H9 (cell line): ENCODE measurements around the gene TBL3. TPM values are rescaled to one million over a fixed set of nuclear protein-coding genes. Genes with fewer than 3 reads are reported as not detected.

Experiments used
- DNase-seq: peaks from one replicate; pipeline ENCODE4 v3.0.0-alpha.2; 2017
- H2AFZ ChIP-seq: one replicate; pipeline ENCODE4 v1.6.1; 2013; ENCODE audit warnings: mild to moderate bottlenecking, low read length, control low read depth, moderate library complexity
- H2AK5ac ChIP-seq: 2 replicates; pipeline ENCODE4 v1.6.1; 2013; ENCODE audit warnings: low read length, control low read depth, mixed read lengths; ENCODE audit not compliant: insufficient read length
- H2BK120ac ChIP-seq: one replicate; pipeline ENCODE4 v1.6.1; 2013; ENCODE audit warnings: low read depth, mild to moderate bottlenecking, low read length, control low read depth, inconsistent platforms; ENCODE audit not compliant: poor library complexity, severe bottlenecking
- H2BK12ac ChIP-seq: 2 replicates; pipeline ENCODE4 v1.6.1; 2013; ENCODE audit warnings: low read length, control low read depth, mixed read lengths, low read depth; ENCODE audit not compliant: insufficient read length
- H2BK15ac ChIP-seq: 2 replicates; pipeline ENCODE4 v1.6.1; 2013; ENCODE audit warnings: low read depth, low read length, control low read depth
- H2BK20ac ChIP-seq: one replicate; pipeline ENCODE4 v1.6.1; 2013; ENCODE audit warnings: low read depth, mild to moderate bottlenecking, low read length, control low read depth, inconsistent platforms; ENCODE audit not compliant: poor library complexity, severe bottlenecking
- H2BK5ac ChIP-seq: 2 replicates; pipeline ENCODE4 v1.6.1; 2013; ENCODE audit warnings: low read length, control low read depth, mixed read lengths; ENCODE audit not compliant: insufficient read length
- H3K14ac ChIP-seq: 2 replicates; pipeline ENCODE4 v1.6.1; 2013; ENCODE audit warnings: low read length, control low read depth; ENCODE audit not compliant: insufficient read depth
- H3K18ac ChIP-seq: 2 replicates; pipeline ENCODE4 v1.6.1; 2013; ENCODE audit warnings: low read depth, mild to moderate bottlenecking, mixed read lengths, low read length, control low read depth; ENCODE audit not compliant: insufficient read length
- H3K23ac ChIP-seq: 2 replicates; pipeline ENCODE4 v1.6.1; 2013; ENCODE audit warnings: low read length, control low read depth, mixed read lengths, low read depth; ENCODE audit not compliant: insufficient read length
- H3K23me2 ChIP-seq: 2 replicates; pipeline ENCODE4 v1.6.1; 2013; ENCODE audit warnings: low read depth, mild to moderate bottlenecking, mixed read lengths, low read length, control low read depth; ENCODE audit not compliant: insufficient read length, poor library complexity, severe bottlenecking
- H3K27ac ChIP-seq: 2 replicates; pipeline ENCODE4 v1.5.1; 2013; ENCODE audit warnings: low read length, control low read depth, mixed read lengths, low read depth; ENCODE audit not compliant: insufficient read length
- H3K27me3 ChIP-seq: 2 replicates; pipeline ENCODE4 v1.6.1; 2013; ENCODE audit warnings: low read length, control low read depth, inconsistent platforms; ENCODE audit not compliant: insufficient read depth
- H3K4ac ChIP-seq: 2 replicates; pipeline ENCODE4 v1.6.1; 2013; ENCODE audit warnings: low read depth, mild to moderate bottlenecking, control low read depth, inconsistent platforms, low read length, moderate library complexity
- H3K4me1 ChIP-seq: 2 replicates; pipeline ENCODE4 v1.6.1; 2013; ENCODE audit warnings: low read length, control low read depth, inconsistent platforms; ENCODE audit not compliant: insufficient read depth
- H3K4me2 ChIP-seq: 2 replicates; pipeline ENCODE4 v1.6.1; 2013; ENCODE audit warnings: low read length, control low read depth, mixed read lengths; ENCODE audit not compliant: insufficient read length, insufficient read depth
- H3K56ac ChIP-seq: 2 replicates; pipeline ENCODE4 v1.6.1; 2013; ENCODE audit warnings: low read depth, mild to moderate bottlenecking, mixed read lengths, low read length, control low read depth; ENCODE audit not compliant: insufficient read length
- H3K79me1 ChIP-seq: 2 replicates; pipeline ENCODE4 v1.6.1; 2013; ENCODE audit warnings: low read depth, mild to moderate bottlenecking, moderate library complexity, low read length, control low read depth, inconsistent platforms; ENCODE audit not compliant: insufficient read depth, poor library complexity, severe bottlenecking
- H3K79me2 ChIP-seq: 2 replicates; pipeline ENCODE4 v1.6.1; 2013; ENCODE audit warnings: low read length, control low read depth, inconsistent platforms; ENCODE audit not compliant: insufficient read depth
- H3K9ac ChIP-seq: 2 replicates; pipeline ENCODE4 v1.6.1; 2013; ENCODE audit warnings: low read length, control low read depth, mixed read lengths; ENCODE audit not compliant: insufficient read length; ENCODE audit errors: extremely low read depth
- H3K9me3 ChIP-seq: one replicate; pipeline ENCODE4 v1.6.1; 2013; ENCODE audit warnings: low read depth, low read length, inconsistent platforms; ENCODE audit not compliant: control insufficient read depth
- H3T11ph ChIP-seq: one replicate; pipeline ENCODE4 v1.6.1; 2013; ENCODE audit warnings: mild to moderate bottlenecking, low read length, control low read depth, inconsistent platforms
- H4K20me1 ChIP-seq: one replicate; pipeline ENCODE4 v1.6.1; 2013; ENCODE audit not compliant: control insufficient read depth, insufficient read length, insufficient read depth
- H4K5ac ChIP-seq: 2 replicates; pipeline ENCODE4 v1.6.1; 2013; ENCODE audit warnings: low read depth, mild to moderate bottlenecking, mixed read lengths, low read length, control low read depth; ENCODE audit not compliant: insufficient read length
- H4K8ac ChIP-seq: replicated peaks from 2 replicates; pipeline ENCODE4 v1.6.1; 2013; ENCODE audit warnings: low read length, control low read depth, mixed read lengths, low read depth; ENCODE audit not compliant: insufficient read length
- H4K91ac ChIP-seq: 2 replicates; pipeline ENCODE4 v1.6.1; 2013; ENCODE audit warnings: low read depth, mild to moderate bottlenecking, moderate library complexity, mixed read lengths, low read length, control low read depth; ENCODE audit not compliant: insufficient read length
- H3K27ac Mint-ChIP-seq, 3 experiments: 2 replicates in 2 of 3; 3 replicates in 1 of 3; pipeline ENCODE4 v1.8.0; 2020 to 2021; ENCODE audit warnings: mixed read lengths in 3 of 3, mild to moderate bottlenecking in 1 of 3, moderate library complexity in 1 of 3
- H3K27me3 Mint-ChIP-seq: 2 replicates; pipeline ENCODE4 v1.8.0; 2021; ENCODE audit warnings: low read depth, mild to moderate bottlenecking, moderate library complexity, mixed read lengths
- H3K36me3 Mint-ChIP-seq, 3 experiments: 2 replicates in 2 of 3; 3 replicates in 1 of 3; pipeline ENCODE4 v1.8.0; 2020 to 2021; ENCODE audit warnings: low read depth in 3 of 3, mixed read lengths in 3 of 3; ENCODE audit not compliant: insufficient read depth in 1 of 3
- H3K4me1 Mint-ChIP-seq, 2 experiments: 2 replicates each; pipeline ENCODE4 v1.8.0; 2020; ENCODE audit warnings: mixed read lengths in 2 of 2
- H3K4me3 Mint-ChIP-seq, 2 experiments: 2 replicates in 1 of 2; 3 replicates in 1 of 2; pipeline ENCODE4 v1.8.0; 2020 to 2021; ENCODE audit warnings: mild to moderate bottlenecking in 2 of 2, mixed read lengths in 2 of 2, moderate library complexity in 1 of 2
- H3K9me3 Mint-ChIP-seq, 2 experiments: 2 replicates in 1 of 2; 3 replicates in 1 of 2; pipeline ENCODE4 v1.8.0; 2020; ENCODE audit warnings: mild to moderate bottlenecking in 2 of 2, mixed read lengths in 2 of 2, moderate library complexity in 1 of 2
- WGBS: extraction: QIAGEN DNeasy Blood & Tissue Kit; methylation state at CpG from one replicate; pipeline ENCODE4 v1.1.7; 2013; ENCODE audit warnings: missing lambda C conversion rate, low lambda C conversion rate, mixed read lengths; ENCODE audit not compliant: insufficient read length; ENCODE audit errors: extremely low coverage; 5-methylcytosine and 5-hydroxymethylcytosine counted together
- total RNA-seq: library from RNA; stranded (reverse); gene quantifications from 2 replicates; pipeline ENCODE4 v1.2.1, GENCODE V29; 2021
- TF ChIP-seq, protein P1 (sequence below): fragments of 200-600 bp; sonication (generic); conservative IDR thresholded peaks from 3 replicates; pipeline ENCODE4 v1.8.0; 2021; ENCODE audit warnings: antibody characterized with exemption, mild to moderate bottlenecking

The TBL3 gene
- total RNA-seq, 1 experiment from 2014 or later = 54.0 TPM

DNA sequence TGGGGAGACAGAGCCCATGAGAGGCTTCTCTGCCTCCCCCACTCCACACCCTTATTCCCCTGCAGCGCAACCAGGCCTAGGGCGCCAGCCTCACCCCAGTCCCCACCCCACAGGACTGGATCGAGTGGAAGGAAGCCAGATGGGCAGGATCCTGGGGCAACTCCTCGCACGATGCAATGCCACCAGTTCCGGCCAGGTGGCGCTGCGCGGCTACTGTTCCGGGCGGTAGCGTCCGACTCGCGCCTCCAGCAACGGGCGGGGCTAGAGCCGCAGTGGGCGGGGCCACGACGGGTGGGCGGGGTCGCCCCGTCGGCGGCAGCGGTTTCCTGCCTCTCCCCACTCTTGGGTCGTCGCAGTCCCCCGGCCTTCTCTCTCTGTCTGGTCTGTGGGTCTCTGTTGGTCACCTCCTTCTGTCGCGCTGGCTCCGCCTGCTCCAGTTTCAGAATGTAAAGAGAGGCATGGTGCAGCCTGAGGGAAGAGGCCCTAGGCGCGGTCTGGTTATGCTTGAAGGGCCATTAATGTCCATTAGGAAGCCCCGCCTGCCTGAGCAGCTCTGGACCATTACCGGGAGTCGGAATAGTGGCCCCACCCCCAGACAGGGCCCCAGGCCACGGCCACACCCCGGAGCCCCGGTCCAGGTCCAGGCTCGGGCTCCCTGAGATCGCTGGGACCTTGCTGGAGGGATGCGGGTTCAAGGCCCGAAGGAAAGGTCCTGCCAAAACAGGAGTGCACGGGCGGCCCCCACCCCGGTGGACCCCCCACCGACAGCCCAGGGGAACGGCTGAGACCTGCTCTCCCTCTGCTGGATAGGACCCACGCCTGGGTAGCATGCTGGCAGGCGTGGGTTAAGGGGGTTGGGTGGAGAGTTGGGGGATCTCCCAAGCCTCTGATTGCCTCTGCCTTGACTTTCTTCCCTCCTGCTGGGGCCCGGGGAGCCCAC lies 51.5 kb downstream of the TBL3 start:
- Histone ChIP-seq H2BK20ac (no peak overlapping the region), H3K4me1 (no peaks in the 10 kb centered on the region; the same call in 1 of the 2 replicates), H3K14ac (no peak overlapping the region), H2BK12ac (no peak overlapping the region), H2AFZ (peak overlapping the region; percentile 88), H3K9ac (no peak overlapping the region), H4K91ac (no peak overlapping the region), H3K79me2 (no peaks in the 10 kb centered on the region), H3K4ac (no peak overlapping the region), H3K79me1 (no peaks in the 10 kb centered on the region), H3K23ac (no peak overlapping the region), H2BK120ac (no peak overlapping the region), H3K27ac (no peak overlapping the region), H4K8ac (no peak overlapping the region), H4K5ac (no peak overlapping the region), H3K9me3 (no peaks in the 10 kb centered on the region), H3K27me3 (peaks cover 20% of the 10 kb centered on the region; the same call in 1 of the 2 replicates), H3K56ac (no peak overlapping the region), H2BK15ac (no peak overlapping the region), H3K23me2 (peaks cover 16% of the 10 kb centered on the region), H4K20me1 (no peaks in the 10 kb centered on the region), H2AK5ac (no peak overlapping the region), H2BK5ac (no peak overlapping the region), H3K18ac (no peak overlapping the region), H3T11ph (no peak overlapping the region), H3K4me2 (peak overlapping the region; percentile 35)
- H3K27me3 Mint-ChIP-seq = peaks cover 76% of the 10 kb centered on the region
- peaks cover 0 to 2% (median 0%) of the 10 kb centered on the region in 3 experiments; a peak in 1 of 7 replicates for H3K36me3 Mint-ChIP-seq
- peak overlapping the region in 2 of 3 experiments; percentile 24 to 90; a peak in 2 of 7 replicates for H3K27ac Mint-ChIP-seq
- WGBS = no CpG with 5 or more reads among the region's 53 CpGs
- H3K4me1 Mint-ChIP-seq = peaks cover 14 to 16% of the 10 kb centered on the region in 2 experiments
- peak; percentile 94 for DNase-seq
- H3K9me3 Mint-ChIP-seq = peaks cover 0 to 6% of the 10 kb centered on the region in 2 experiments; a peak in 3 of 5 replicates
- peak overlapping the region; percentile 67 to 80 for H3K4me3 Mint-ChIP-seq
- TF ChIP-seq, protein P1, sequence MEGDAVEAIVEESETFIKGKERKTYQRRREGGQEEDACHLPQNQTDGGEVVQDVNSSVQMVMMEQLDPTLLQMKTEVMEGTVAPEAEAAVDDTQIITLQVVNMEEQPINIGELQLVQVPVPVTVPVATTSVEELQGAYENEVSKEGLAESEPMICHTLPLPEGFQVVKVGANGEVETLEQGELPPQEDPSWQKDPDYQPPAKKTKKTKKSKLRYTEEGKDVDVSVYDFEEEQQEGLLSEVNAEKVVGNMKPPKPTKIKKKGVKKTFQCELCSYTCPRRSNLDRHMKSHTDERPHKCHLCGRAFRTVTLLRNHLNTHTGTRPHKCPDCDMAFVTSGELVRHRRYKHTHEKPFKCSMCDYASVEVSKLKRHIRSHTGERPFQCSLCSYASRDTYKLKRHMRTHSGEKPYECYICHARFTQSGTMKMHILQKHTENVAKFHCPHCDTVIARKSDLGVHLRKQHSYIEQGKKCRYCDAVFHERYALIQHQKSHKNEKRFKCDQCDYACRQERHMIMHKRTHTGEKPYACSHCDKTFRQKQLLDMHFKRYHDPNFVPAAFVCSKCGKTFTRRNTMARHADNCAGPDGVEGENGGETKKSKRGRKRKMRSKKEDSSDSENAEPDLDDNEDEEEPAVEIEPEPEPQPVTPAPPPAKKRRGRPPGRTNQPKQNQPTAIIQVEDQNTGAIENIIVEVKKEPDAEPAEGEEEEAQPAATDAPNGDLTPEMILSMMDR = peak; percentile 96
